Immature natural killer cell (primary cell): Measurements from ENCODE around the gene SMPD2. TPM values are rescaled to one million over a fixed set of nuclear protein-coding genes. Genes with fewer than 3 reads are reported as not detected.

Source experiments
- DNase-seq, 3 donors: peaks; one replicate each; pipeline ENCODE4 v3.0.0; 2022; ENCODE audit warnings: mixed read lengths in 1 of 3
- H3K27ac Mint-ChIP-seq, 6 donors: one replicate each; pipeline ENCODE4 v1.8.0; 2020; ENCODE audit warnings: mixed read lengths in 6 of 6, mild to moderate bottlenecking in 5 of 6, inconsistent platforms in 4 of 6, moderate library complexity in 3 of 6
- H3K27me3 Mint-ChIP-seq, 3 donors: one replicate each; pipeline ENCODE4 v1.8.0; 2020 to 2021; ENCODE audit warnings: low read depth in 3 of 3, mild to moderate bottlenecking in 3 of 3, mixed read lengths in 3 of 3, moderate library complexity in 3 of 3, inconsistent platforms in 1 of 3
- H3K36me3 Mint-ChIP-seq, 3 donors: one replicate each; pipeline ENCODE4 v1.8.0; 2020; ENCODE audit warnings: mixed read lengths in 3 of 3, inconsistent platforms in 2 of 3, mild to moderate bottlenecking in 2 of 3
- H3K4me1 Mint-ChIP-seq, 2 donors: one replicate each; pipeline ENCODE4 v1.8.0; 2020; ENCODE audit warnings: inconsistent platforms in 2 of 2, mild to moderate bottlenecking in 2 of 2, mixed read lengths in 2 of 2, moderate library complexity in 1 of 2
- H3K4me3 Mint-ChIP-seq, 5 donors: one replicate each; pipeline ENCODE4 v1.8.0; 2020; ENCODE audit warnings: mild to moderate bottlenecking in 5 of 5, mixed read lengths in 5 of 5, inconsistent platforms in 3 of 5, moderate library complexity in 3 of 5
- H3K9me3 Mint-ChIP-seq, 6 donors: one replicate each; pipeline ENCODE4 v1.8.0; 2020; ENCODE audit warnings: mild to moderate bottlenecking in 6 of 6, mixed read lengths in 6 of 6, inconsistent platforms in 4 of 6, moderate library complexity in 3 of 6
- polyA plus RNA-seq, 3 donors: library from polyadenylated mRNA; unstranded; fragments of 300-500 nt; fragmentation: Illumina TruSeq; gene quantifications; one replicate each; pipeline ENCODE4 v1.2.3, GENCODE V29; 2021

The SMPD2 gene
- polyA plus RNA-seq, 3 donors from 2014 or later, result 10.2 to 19.0 (median 13.2) TPM

DNA sequence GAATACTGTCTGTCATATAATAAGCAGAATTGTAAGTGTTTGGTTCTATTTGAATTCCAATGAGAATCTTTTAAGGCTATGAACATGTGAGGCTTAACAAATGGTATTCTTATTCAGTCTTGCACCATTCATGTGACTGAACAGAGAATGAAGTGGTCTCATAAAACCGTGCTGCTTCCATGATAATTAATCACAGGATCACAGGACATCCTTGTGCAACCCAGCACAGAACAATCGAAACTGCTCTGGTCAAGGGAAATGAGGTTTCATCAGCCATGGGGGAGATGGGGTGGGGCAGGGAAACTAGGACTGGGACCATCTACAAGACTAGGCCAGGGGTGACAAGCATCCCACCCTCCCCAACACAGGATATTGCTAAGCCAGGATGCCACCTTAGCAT is 6.1 kb upstream of the SMPD2 start:
- H3K36me3 Mint-ChIP-seq, result no peaks in the 10 kb centered on the region
- no peak overlapping the region for H3K4me3 Mint-ChIP-seq
- no peak for DNase-seq
- no peak overlapping the region for H3K27ac Mint-ChIP-seq
- H3K9me3 Mint-ChIP-seq, result no peaks in the 10 kb centered on the region
- peaks cover 0 to 6% (median 0%) of the 10 kb centered on the region in 3 donors for H3K27me3 Mint-ChIP-seq
- H3K4me1 Mint-ChIP-seq, result peaks cover 0 to under 1% of the 10 kb centered on the region in 2 donors

DNA sequence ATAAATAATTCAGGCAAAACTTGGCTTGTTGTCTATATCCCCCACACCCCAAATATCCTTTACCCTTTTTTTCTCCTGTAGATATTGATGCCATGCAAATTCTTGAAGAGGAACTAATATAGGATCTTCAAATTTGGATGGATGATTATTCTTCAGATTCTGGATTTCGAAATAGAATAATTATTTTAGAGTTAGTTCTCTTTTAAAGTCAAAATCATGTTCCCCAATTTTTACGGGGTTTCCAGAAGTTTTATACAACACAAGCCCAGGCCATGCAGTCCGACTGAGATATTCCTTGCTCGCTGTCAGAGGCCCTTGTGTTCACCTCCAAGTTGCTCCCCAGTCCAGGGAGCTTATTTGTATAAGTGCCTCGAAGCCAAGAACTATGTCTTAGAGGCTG is 4.5 kb upstream of the SMPD2 start:
- Mint-ChIP-seq H3K4me1 (peaks cover 4 to 7% of the 10 kb centered on the region in 2 donors), H3K36me3 (no peaks in the 10 kb centered on the region), H3K9me3 (no peaks in the 10 kb centered on the region), H3K27ac (no peak overlapping the region), H3K4me3 (no peak overlapping the region), H3K27me3 (peaks cover 1 to 9% (median 2%) of the 10 kb centered on the region in 3 donors)
- no peak for DNase-seq

DNA sequence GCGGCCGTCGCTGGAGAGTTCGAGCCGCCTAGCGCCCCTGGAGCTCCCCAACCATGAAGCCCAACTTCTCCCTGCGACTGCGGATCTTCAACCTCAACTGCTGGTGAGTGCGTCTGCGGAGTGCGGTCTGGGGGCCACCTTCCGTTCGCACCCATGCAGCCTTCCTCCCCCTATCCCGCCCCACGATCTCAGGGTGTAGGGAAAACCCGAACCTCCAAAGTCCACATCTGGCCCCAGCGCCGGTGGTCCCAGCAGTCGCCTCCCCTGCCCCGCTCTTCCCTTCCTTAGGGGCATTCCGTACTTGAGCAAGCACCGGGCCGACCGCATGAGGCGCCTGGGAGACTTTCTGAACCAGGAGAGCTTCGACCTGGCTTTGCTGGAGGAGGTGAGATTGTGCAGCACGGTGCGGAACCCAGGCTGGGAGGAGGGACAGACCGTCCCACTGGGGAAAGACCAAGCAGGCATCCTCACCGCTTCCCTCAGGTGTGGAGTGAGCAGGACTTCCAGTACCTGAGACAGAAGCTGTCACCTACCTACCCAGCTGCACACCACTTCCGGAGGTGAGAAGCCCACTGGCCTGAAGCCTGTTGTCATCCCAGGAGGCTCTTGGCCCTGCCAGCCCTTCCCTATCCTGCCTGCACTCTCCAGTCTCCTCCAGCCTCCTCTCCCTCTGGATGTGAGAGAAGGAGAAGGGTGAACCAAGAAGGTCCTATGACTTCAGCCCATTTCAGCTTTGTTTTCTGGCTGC is 719 bp downstream of the SMPD2 start:
- peaks cover 21 to 34% of the 10 kb centered on the region in 2 donors for H3K4me1 Mint-ChIP-seq
- H3K36me3 Mint-ChIP-seq, result peaks cover 3 to 7% (median 5%) of the 10 kb centered on the region in 3 donors
- H3K4me3 Mint-ChIP-seq, result peak overlapping the region; percentile 88 to 93 (median 91)
- H3K9me3 Mint-ChIP-seq, result no peaks in the 10 kb centered on the region
- H3K27me3 Mint-ChIP-seq, result peaks cover 5 to 11% (median 10%) of the 10 kb centered on the region in 3 donors
- peak; percentile 63 to 69 (median 67) for DNase-seq
- H3K27ac Mint-ChIP-seq, result peak overlapping the region; percentile 84 to 96 (median 92)

DNA sequence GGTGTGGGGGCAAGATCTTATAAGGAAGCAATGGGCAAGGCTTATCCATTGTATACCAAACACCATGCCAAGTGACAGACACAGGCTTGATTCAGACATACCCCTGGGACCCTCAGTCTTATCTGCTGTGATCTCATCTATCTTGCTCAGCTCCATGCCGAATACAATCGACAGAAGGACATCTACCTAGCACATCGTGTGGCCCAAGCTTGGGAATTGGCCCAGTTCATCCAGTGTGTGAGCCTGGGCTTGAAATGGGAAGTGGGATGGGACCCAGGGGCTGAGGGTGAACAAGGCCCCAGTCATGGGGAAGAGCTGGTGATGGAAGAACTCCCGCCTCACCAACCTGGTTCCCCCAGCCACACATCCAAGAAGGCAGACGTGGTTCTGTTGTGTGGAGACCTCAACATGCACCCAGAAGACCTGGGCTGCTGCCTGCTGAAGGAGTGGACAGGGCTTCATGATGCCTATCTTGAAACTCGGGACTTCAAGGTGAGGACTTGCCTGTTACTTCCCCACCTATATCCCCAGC is 1.9 kb downstream of the SMPD2 start:
- peak overlapping the region; percentile 88 to 93 (median 91) for H3K4me3 Mint-ChIP-seq
- peaks cover 5 to 12% (median 7%) of the 10 kb centered on the region in 3 donors for H3K36me3 Mint-ChIP-seq
- H3K9me3 Mint-ChIP-seq, result no peaks in the 10 kb centered on the region
- no peak for DNase-seq
- H3K27me3 Mint-ChIP-seq, result peaks cover 5 to 13% (median 10%) of the 10 kb centered on the region in 3 donors
- H3K27ac Mint-ChIP-seq, result peak overlapping the region; percentile 84 to 96 (median 92)
- H3K4me1 Mint-ChIP-seq, result peaks cover 23 to 40% of the 10 kb centered on the region in 2 donors

DNA sequence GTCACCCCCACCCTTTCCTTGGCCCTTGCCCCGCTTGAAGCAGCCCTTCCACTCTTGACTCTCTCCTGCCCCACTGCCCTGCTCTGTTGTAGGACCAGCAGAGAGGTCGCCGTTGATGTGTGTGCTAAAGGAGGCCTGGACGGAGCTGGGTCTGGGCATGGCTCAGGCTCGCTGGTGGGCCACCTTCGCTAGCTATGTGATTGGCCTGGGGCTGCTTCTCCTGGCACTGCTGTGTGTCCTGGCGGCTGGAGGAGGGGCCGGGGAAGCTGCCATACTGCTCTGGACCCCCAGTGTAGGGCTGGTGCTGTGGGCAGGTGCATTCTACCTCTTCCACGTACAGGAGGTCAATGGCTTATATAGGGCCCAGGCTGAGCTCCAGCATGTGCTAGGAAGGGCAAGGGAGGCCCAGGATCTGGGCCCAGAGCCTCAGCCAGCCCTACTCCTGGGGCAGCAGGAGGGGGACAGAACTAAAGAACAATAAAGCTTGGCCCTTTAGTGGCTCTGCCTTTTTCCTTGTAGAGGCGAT is 3.0 kb downstream of the SMPD2 start:
- H3K4me1 Mint-ChIP-seq, result peaks cover 28 to 46% of the 10 kb centered on the region in 2 donors
- H3K27me3 Mint-ChIP-seq, result peaks cover 5 to 16% (median 10%) of the 10 kb centered on the region in 3 donors
- H3K9me3 Mint-ChIP-seq, result no peaks in the 10 kb centered on the region
- peak overlapping the region in 4 of 6 donors; percentile 84 to 96 (median 88) for H3K27ac Mint-ChIP-seq
- DNase-seq, result no peak
- no peak overlapping the region for H3K4me3 Mint-ChIP-seq
- peaks cover 5 to 12% (median 7%) of the 10 kb centered on the region in 3 donors for H3K36me3 Mint-ChIP-seq

DNA sequence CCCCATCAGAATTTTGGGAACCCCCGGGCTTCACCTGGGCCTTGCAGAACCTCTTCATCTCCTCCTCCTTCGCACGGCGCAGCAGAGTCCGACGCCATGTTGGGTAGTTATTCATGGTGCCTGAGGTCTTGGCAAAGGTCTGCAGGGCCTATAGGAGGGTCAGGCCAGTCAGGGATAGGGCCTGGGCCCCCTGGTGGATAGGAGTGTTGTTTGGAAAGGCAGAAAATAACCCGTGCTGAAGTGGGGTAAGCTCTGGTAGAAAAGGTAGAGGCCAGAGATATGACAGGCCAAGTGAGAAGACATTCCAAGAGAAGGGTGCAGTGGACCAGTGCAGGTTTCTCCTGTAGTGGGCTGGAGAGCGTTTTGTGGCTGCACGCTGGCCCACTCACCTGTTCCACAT is 4.9 kb downstream of the SMPD2 start:
- Mint-ChIP-seq H3K27me3 (peaks cover 5 to 13% (median 12%) of the 10 kb centered on the region in 3 donors), H3K27ac (peak overlapping the region in 2 of 6 donors; percentile 4 to 27), H3K4me1 (peaks cover 39 to 55% of the 10 kb centered on the region in 2 donors), H3K9me3 (no peaks in the 10 kb centered on the region), H3K36me3 (peaks cover 5 to 12% (median 7%) of the 10 kb centered on the region in 3 donors), H3K4me3 (no peak overlapping the region)
- no peak for DNase-seq

DNA sequence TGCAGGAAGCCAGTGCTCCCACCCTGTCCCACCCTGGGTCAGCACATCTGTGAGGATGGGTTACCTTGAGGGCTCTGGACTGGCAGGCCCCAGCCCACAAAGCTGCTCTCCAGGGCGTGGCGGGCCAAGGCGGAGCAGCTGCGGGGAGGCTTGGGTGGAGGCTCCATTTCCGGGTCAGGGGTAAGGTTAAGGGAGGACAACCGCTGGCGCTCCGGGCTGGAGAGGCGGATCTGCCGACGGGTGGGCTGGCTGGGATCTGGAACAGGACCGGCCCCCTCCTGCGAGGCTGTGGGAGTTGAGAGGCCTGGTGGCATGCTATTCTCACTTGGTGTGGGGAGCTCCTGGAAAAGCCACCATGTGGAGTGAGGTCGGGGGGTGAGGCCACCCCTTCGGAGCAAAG is 5.5 kb downstream of the SMPD2 start:
- Mint-ChIP-seq H3K27me3 (peaks cover 3 to 11% (median 10%) of the 10 kb centered on the region in 3 donors), H3K36me3 (peaks cover 9 to 17% (median 10%) of the 10 kb centered on the region in 3 donors), H3K4me3 (no peak overlapping the region), H3K27ac (peak overlapping the region in 3 of 6 donors; percentile 15 to 67 (median 25)), H3K4me1 (peaks cover 44 to 59% of the 10 kb centered on the region in 2 donors), H3K9me3 (no peaks in the 10 kb centered on the region)
- DNase-seq, result no peak

DNA sequence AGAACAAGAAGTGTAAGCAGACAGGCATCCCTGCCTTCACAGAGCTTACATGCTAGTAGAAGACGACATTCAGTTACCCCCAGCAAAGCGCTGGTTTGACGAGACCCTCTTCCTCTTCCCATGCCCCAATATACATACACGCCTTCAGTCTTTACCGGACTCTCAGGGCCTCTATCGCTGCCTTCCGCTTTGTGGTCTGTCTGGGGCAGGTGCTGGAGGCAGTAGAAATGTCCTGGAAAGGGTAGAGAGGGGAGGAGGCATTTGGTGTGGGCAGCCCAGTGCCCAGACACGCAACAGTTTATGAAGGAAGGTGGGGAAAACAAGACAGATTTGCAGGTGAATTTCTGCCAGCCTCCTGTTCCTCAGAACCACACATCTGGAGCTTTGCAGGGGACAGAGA is 6.0 kb downstream of the SMPD2 start:
- H3K9me3 Mint-ChIP-seq, result no peaks in the 10 kb centered on the region
- no peak overlapping the region for H3K4me3 Mint-ChIP-seq
- no peak for DNase-seq
- peaks cover 9 to 17% (median 10%) of the 10 kb centered on the region in 3 donors for H3K36me3 Mint-ChIP-seq
- H3K4me1 Mint-ChIP-seq, result peaks cover 39 to 54% of the 10 kb centered on the region in 2 donors
- peaks cover 0 to 10% (median 7%) of the 10 kb centered on the region in 3 donors for H3K27me3 Mint-ChIP-seq
- peak overlapping the region in 5 of 6 donors; percentile 15 to 80 (median 66) for H3K27ac Mint-ChIP-seq

DNA sequence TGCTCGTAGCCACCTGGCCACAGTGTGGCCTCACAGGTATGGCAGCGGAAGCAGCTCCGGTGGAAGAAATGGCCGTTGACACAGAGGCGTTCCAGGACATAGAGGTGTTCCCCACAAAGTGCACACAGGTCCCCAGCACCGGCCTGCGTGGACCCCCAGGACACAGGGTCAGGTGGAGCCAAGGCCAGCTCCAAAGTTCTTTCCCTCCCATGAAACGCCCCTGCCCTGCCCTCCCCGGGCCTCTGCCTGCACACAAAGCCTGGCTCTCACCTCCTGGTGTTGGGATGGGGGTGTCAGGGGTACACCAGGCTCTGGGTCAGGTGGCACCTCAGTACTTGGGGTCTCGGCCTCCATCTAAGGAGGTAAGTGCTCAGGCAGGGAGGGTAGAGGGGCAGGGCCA is 6.6 kb downstream of the SMPD2 start:
- H3K9me3 Mint-ChIP-seq, result no peaks in the 10 kb centered on the region
- H3K27me3 Mint-ChIP-seq, result peaks cover 0 to 5% (median 4%) of the 10 kb centered on the region in 3 donors
- H3K4me1 Mint-ChIP-seq, result peaks cover 33 to 53% of the 10 kb centered on the region in 2 donors
- DNase-seq, result no peak
- H3K4me3 Mint-ChIP-seq, result no peak overlapping the region
- no peak overlapping the region for H3K27ac Mint-ChIP-seq
- H3K36me3 Mint-ChIP-seq, result peaks cover 9 to 17% (median 10%) of the 10 kb centered on the region in 3 donors

DNA sequence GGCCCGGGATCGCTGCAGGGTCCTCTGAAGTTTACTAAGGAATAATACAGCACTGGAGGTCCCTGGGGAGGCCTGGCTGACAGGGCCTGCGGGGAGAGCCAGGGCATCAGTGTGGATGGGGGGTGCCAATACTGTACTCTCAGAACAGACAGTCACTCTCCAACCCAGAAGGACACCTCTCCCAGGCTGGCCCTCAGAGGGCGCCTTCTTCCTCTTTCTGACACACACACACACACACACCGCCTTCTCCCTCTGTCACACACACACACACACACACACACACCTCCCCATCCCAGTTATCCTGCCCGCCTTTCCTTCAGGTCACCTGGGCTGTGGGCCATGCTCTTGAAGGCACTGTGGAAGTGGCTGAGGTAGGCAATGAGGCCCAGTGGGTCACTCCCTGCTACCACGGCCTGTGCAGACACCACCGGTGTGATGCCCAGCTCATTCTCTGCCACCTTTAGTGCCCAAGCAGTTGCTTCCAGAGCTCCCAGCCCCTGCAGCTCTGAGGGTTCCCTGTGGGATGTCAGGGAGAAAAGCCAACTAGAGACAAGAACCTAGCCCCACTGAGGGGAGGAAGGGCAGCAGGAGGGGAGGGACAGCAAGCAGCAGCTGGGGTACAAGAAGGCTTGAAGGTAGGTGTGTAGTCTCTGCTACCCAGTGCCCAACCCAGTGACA is 7.5 kb downstream of the SMPD2 start:
- Mint-ChIP-seq H3K4me1 (peaks cover 32 to 51% of the 10 kb centered on the region in 2 donors), H3K36me3 (peaks cover 9 to 22% (median 10%) of the 10 kb centered on the region in 3 donors), H3K4me3 (peak overlapping the region in 1 of 5 donors; percentile 1)

DNA sequence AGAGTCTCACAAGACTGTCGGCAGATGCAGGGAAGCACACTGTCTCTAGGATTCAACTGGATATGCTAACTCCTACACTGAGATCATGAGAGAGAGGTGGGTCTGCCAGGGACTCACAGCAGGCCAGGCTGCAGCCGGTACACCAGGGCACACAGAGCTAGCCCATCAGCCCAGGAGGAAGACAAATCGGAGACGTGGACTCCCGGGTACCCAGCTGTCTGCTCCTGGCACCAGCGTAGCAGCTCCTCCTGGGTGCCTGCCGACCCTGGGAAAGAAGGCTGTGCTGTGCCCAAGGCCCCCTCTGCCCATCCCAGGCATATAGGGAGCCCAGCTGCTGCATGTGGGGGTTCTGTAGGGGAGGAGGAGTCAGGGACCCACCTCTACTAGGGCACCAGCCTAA is 8.1 kb downstream of the SMPD2 start:
- peaks cover 38 to 50% of the 10 kb centered on the region in 2 donors for H3K4me1 Mint-ChIP-seq
- peak overlapping the region in 5 of 6 donors; percentile 72 to 88 (median 74) for H3K27ac Mint-ChIP-seq
- H3K36me3 Mint-ChIP-seq, result peaks cover 9 to 22% (median 10%) of the 10 kb centered on the region in 3 donors
- H3K4me3 Mint-ChIP-seq, result peak overlapping the region in 1 of 5 donors; percentile 1
- H3K27me3 Mint-ChIP-seq, result peaks cover 3 to 5% (median 3%) of the 10 kb centered on the region in 3 donors
- H3K9me3 Mint-ChIP-seq, result no peaks in the 10 kb centered on the region
- DNase-seq, result no peak

More for the DNA sequence above, 7.5 kb downstream of the SMPD2 start:
- Mint-ChIP-seq H3K27ac (peak overlapping the region in 5 of 6 donors; percentile 40 to 88 (median 74)), H3K9me3 (no peaks in the 10 kb centered on the region), H3K27me3 (peaks cover 0 to 5% (median 3%) of the 10 kb centered on the region in 3 donors)
- no peak for DNase-seq

DNA sequence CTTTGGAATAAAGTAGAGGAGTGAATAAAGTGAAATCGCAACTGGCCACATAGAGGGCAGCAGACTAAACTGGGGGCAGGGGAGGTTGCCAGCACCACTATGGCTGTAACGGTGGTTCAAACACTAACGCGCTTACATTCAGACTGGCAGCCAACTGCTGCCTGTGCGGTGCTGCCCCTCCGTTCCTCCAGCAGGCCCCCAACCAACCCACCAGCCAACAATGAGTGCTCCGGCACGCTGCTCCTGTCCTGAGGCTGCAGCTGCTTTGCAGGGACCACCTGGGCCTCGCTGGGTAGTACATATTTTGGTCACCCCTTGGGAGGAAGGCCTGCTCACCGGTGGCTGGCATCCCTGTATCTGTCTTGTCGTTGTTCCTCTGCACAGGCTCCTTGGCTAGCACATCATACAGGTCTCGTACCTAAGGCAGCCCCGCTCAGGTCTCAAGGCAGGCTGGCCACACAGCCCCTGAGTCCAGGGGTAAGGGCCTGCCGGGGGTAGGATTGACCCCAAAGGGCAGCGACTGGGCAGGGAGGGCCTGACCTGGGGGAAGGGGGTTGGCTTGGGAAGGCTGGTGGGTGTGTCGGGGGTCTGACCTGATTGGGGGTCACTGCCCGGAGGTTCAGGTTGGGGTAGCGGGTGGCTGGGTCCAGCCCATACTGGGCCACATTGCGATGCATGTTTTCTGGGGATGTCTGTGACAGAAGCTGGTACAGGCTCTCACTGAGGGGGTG is 8.7 kb downstream of the SMPD2 start:
- Mint-ChIP-seq H3K36me3 (peaks cover 9 to 21% (median 10%) of the 10 kb centered on the region in 3 donors), H3K4me3 (peak overlapping the region in 3 of 5 donors; percentile 9 to 49 (median 47)), H3K4me1 (peaks cover 44 to 56% of the 10 kb centered on the region in 2 donors), H3K9me3 (no peaks in the 10 kb centered on the region), H3K27me3 (peaks cover 3 to 7% (median 5%) of the 10 kb centered on the region in 3 donors), H3K27ac (peak overlapping the region in 4 of 6 donors; percentile 61 to 87 (median 81))
- no peak for DNase-seq
